NK-92 treated with Interleukin-12 subunit alpha and Interleukin-12 subunit beta, amount 100 ng/mL, for 24 hours (cell line): Measurements from ENCODE around the gene FOXN4.

ENCODE experiments used
- DNase-seq: peaks from one replicate; lab custom pipeline; 2025; lab: John Stamatoyannopoulos, UW

The FOXN4 gene

GRCh38 chr12:109258607-109259544 lies 50.2 kb downstream of the FOXN4 start:
- no peak for DNase-seq

- DNase-seq, result no peak
Observed at GRCh38 chr12:109258201-109258600, 50.9 kb downstream of the FOXN4 start.

GRCh38 chr12:109256011-109256410 lies 53.1 kb downstream of the FOXN4 start:
- DNase-seq, result no peak

GRCh38 chr12:109255377-109255776 lies 53.7 kb downstream of the FOXN4 start:
- no peak for DNase-seq

GRCh38 chr12:109253913-109254544 lies 55.1 kb downstream of the FOXN4 start:
- DNase-seq, result no peak

GRCh38 chr12:109252799-109253198 lies 56.3 kb downstream of the FOXN4 start:
- no peak for DNase-seq

GRCh38 chr12:109250523-109250922 lies 58.6 kb downstream of the FOXN4 start:
- no peak for DNase-seq

GRCh38 chr12:109247831-109248654 lies 61.0 kb downstream of the FOXN4 start:
- DNase-seq, result no peak

- DNase-seq, result no peak
Observed at GRCh38 chr12:109246221-109246620, 62.9 kb downstream of the FOXN4 start.

GRCh38 chr12:109244073-109244472 lies 65.0 kb downstream of the FOXN4 start:
- DNase-seq, result no peak

- no peak for DNase-seq
Observed at GRCh38 chr12:109241936-109242335, 67.1 kb downstream of the FOXN4 start.

- no peak for DNase-seq
Observed at GRCh38 chr12:109240365-109240764, 68.7 kb downstream of the FOXN4 start.

- DNase-seq, result no peak
Observed at GRCh38 chr12:109239691-109240090, 69.4 kb downstream of the FOXN4 start.

- DNase-seq, result no peak
Observed at GRCh38 chr12:109239179-109239578, 69.9 kb downstream of the FOXN4 start.

- no peak for DNase-seq
Observed at GRCh38 chr12:109236257-109236656, 72.8 kb downstream of the FOXN4 start.

- DNase-seq, result no peak
Observed at GRCh38 chr12:109234012-109234411, 75.1 kb downstream of the FOXN4 start.

- no peak for DNase-seq
Observed at GRCh38 chr12:109232731-109233130, 76.4 kb downstream of the FOXN4 start.

GRCh38 chr12:109230193-109230592 lies 78.9 kb downstream of the FOXN4 start:
- no peak for DNase-seq

GRCh38 chr12:109228664-109229063 lies 80.4 kb downstream of the FOXN4 start:
- no peak for DNase-seq
